HuH-7.5 (cell line): ENCODE data around the gene ZBTB20.

ENCODE experiments used
- DNase-seq: peaks from one replicate; pipeline ENCODE4 v3.0.0; 2011; ENCODE audit warnings: low spot score

ZBTB20 gene

GRCh38 chr3:115021061-115021460 lies 126.0 kb downstream of the ZBTB20 start:
- DNase-seq = no peak

GRCh38 chr3:115019900-115020299 lies 127.2 kb downstream of the ZBTB20 start:
- no peak for DNase-seq

GRCh38 chr3:115018694-115019093 lies 128.4 kb downstream of the ZBTB20 start:
- DNase-seq = no peak

GRCh38 chr3:115007966-115008365 lies 139.1 kb downstream of the ZBTB20 start:
- DNase-seq = no peak

- DNase-seq = no peak
Measured at GRCh38 chr3:115004201-115005140, 142.6 kb downstream of the ZBTB20 start.

- DNase-seq = no peak
Measured at GRCh38 chr3:114998971-114999579, 148.0 kb downstream of the ZBTB20 start.

GRCh38 chr3:114994554-114995341 lies 152.3 kb downstream of the ZBTB20 start:
- no peak for DNase-seq

GRCh38 chr3:114985776-114986175 lies 161.3 kb downstream of the ZBTB20 start:
- DNase-seq = no peak

GRCh38 chr3:114983248-114983647 lies 163.8 kb downstream of the ZBTB20 start:
- no peak for DNase-seq

GRCh38 chr3:114974387-114974786 lies 172.7 kb downstream of the ZBTB20 start:
- no peak for DNase-seq

- DNase-seq = no peak
Measured at GRCh38 chr3:114973536-114973935, 173.6 kb downstream of the ZBTB20 start.

- no peak for DNase-seq
Measured at GRCh38 chr3:114967168-114967567, 179.9 kb downstream of the ZBTB20 start.

GRCh38 chr3:114962189-114962588 lies 184.9 kb downstream of the ZBTB20 start:
- DNase-seq = no peak

- DNase-seq = no peak
Measured at GRCh38 chr3:114958930-114959329, 188.2 kb downstream of the ZBTB20 start.

- DNase-seq = no peak
Measured at GRCh38 chr3:114953800-114954199, 193.3 kb downstream of the ZBTB20 start.

GRCh38 chr3:114953215-114953799 lies 193.8 kb downstream of the ZBTB20 start:
- no peak for DNase-seq

- DNase-seq = no peak
Measured at GRCh38 chr3:114942773-114943172, 204.3 kb downstream of the ZBTB20 start.

GRCh38 chr3:114941626-114942309 lies 205.3 kb downstream of the ZBTB20 start:
- DNase-seq = no peak

- DNase-seq = no peak
Measured at GRCh38 chr3:114939920-114940319, 207.2 kb downstream of the ZBTB20 start.

- no peak for DNase-seq
Measured at GRCh38 chr3:114933407-114933806, 213.7 kb downstream of the ZBTB20 start.

GRCh38 chr3:114929971-114930732 lies 216.9 kb downstream of the ZBTB20 start:
- DNase-seq = no peak
